Spleen (tissue), 11 donors: ENCODE measurements around the gene CMTM4. TPM values are rescaled to one million over a fixed set of nuclear protein-coding genes. Genes with fewer than 3 reads are reported as not detected.

ENCODE experiments used
- DNase-seq: peaks from one replicate; pipeline ENCODE4 v3.0.0-alpha.2; 2020
- H3K27ac ChIP-seq, 8 donors: fragments of 200-600 bp; sonication (generic) in 7 of 8; 1 replicate in 4 of 8; 2 replicates in 4 of 8; pipeline versions ENCODE4 v1.5.0 to v1.8.0; 2016 to 2021; ENCODE audit warnings: inconsistent platforms in 4 of 8, mild to moderate bottlenecking in 4 of 8, moderate library complexity in 1 of 8
- H3K27me3 ChIP-seq, 7 donors: fragments of 200-600 bp; sonication (generic) in 6 of 7; replicated peaks in 1 of 7; 1 replicate in 4 of 7; 2 replicates in 3 of 7; pipeline versions ENCODE4 v1.5.0 to v1.8.0; 2016 to 2021; ENCODE audit warnings: inconsistent platforms in 3 of 7, mild to moderate bottlenecking in 1 of 7
- H3K36me3 ChIP-seq, 6 donors: fragments of 200-600 bp; sonication (generic) in 5 of 6; 1 replicate in 4 of 6; 2 replicates in 2 of 6; pipeline versions ENCODE4 v1.5.0 to v1.8.0; 2016 to 2021; ENCODE audit warnings: inconsistent platforms in 2 of 6
- H3K4me1 ChIP-seq, 6 donors: fragments of 200-600 bp; sonication (generic) in 5 of 6; 1 replicate in 3 of 6; 2 replicates in 3 of 6; pipeline versions ENCODE4 v1.5.0 to v1.8.0; 2016 to 2021; ENCODE audit warnings: inconsistent platforms in 3 of 6
- H3K4me3 ChIP-seq, 8 donors: fragments of 200-600 bp; sonication (generic) in 7 of 8; 1 replicate in 4 of 8; 2 replicates in 4 of 8; pipeline versions ENCODE4 v1.5.0 to v1.8.0; 2016 to 2021; ENCODE audit warnings: inconsistent platforms in 4 of 8, mild to moderate bottlenecking in 4 of 8, moderate library complexity in 2 of 8
- H3K9me3 ChIP-seq, 8 donors: fragments of 200-600 bp; sonication (generic) in 7 of 8; 1 replicate in 4 of 8; 2 replicates in 4 of 8; pipeline versions ENCODE4 v1.5.0 to v1.8.0; 2016 to 2021; ENCODE audit warnings: inconsistent platforms in 4 of 8
- CTCF ChIP-seq, 11 experiments: fragments of 200-600 bp in 7 of 11; fragments of 450-650 bp in 4 of 11; sonication (generic) in 4 of 11; IDR thresholded peaks in 8 of 11; conservative IDR thresholded peaks in 3 of 11; 1 replicate in 7 of 11; 2 replicates in 4 of 11; pipeline versions ENCODE4 v1.4.0 to v1.8.0; 2016 to 2021; ENCODE audit warnings: antibody characterized with exemption in 11 of 11, inconsistent platforms in 4 of 11, mild to moderate bottlenecking in 1 of 11
- POLR2A ChIP-seq, 3 donors: fragments of 450-650 bp; IDR thresholded peaks; one replicate each; pipeline ENCODE4 v1.5.1; 2017; ENCODE audit warnings: antibody characterized with exemption in 3 of 3, mild to moderate bottlenecking in 1 of 3
- POLR2AphosphoS5 ChIP-seq, 3 donors: sonication (generic); formaldehyde crosslinking; IDR thresholded peaks; one replicate each; pipeline ENCODE4 v1.5.1; 2017; ENCODE audit warnings: antibody characterized with exemption in 3 of 3
- WGBS, 5 donors: extraction: QIAGEN DNeasy Blood & Tissue Kit in 3 of 5; methylation state at CpG; one replicate each; pipeline versions ENCODE4 v1.1.5 to v1.1.7; 2013 to 2018; 5-methylcytosine and 5-hydroxymethylcytosine counted together
- intact Hi-C: fragments of 100-400 bp; cut with DNase I; formaldehyde crosslinking; loops from one replicate; pipeline ENCODE4 v1.15.0; 2023; ENCODE audit warnings: low total_unique reads
- polyA plus RNA-seq, 3 donors: library from polyadenylated mRNA; stranded (reverse); fragments of 200-250 nt; gene quantifications; one replicate each; pipeline ENCODE4 v1.2.1, GENCODE V29; 2013
- total RNA-seq, 7 donors: library from RNA; depleted of rRNA in 3 of 7; stranded (reverse); fragments of >200 nt in 3 of 7; fragmentation: NEBNext Ultra II Directional in 4 of 7; extraction: Animal tissue kit (Norgen Biotek cat#: 25700) in 4 of 7; gene quantifications; one replicate each; pipeline versions ENCODE4 v1.1.0 to v1.2.1, GENCODE V29; 2016 to 2021
- donor health status: healthy with polysubstance abuse.
- donor health status: DM: no; HTN: no; CAD: no; lungs with moderate emphysema.
- donor health status: DM: no; HTN: no; CAD: no.
- donor health status: Bipolar disorder and iron deficiency.
- donor health status: healthy.
- donor health status: DM: no; HTN: no; CAD: no.
- donor health status: DM: yes; HTN: yes; CAD: no.

CMTM4 gene
- total and polyA plus RNA-seq, 10 donors = 0.70 to 10.2 (median 5.7) TPM

DNA sequence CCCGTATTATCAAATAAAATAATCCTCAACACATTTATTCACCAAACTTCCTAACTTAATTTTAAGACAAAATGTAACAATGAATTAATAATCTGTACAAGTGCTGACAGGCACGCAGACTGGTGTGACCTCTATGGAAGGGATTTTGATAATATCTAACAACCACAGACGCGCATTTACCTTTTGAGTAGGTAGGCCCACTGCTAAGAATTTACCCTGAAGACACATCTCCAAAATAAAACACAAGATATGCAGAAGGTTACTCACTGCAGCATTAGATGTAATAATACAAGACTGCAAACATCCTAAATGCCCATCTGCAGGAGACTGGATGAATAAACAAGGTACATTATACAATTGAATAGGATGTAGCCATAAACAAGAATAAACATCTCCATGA, 22.7 kb upstream of the CMTM4 start:
- intact Hi-C loops = no loop called here
- no peak overlapping the region for H3K27ac ChIP-seq
- no peak overlapping the region for H3K4me3 ChIP-seq
- H3K4me1 ChIP-seq = peaks cover 0 to 9% (median 0%) of the 10 kb centered on the region in 6 donors
- H3K9me3 ChIP-seq = no peaks in the 10 kb centered on the region
- H3K27me3 ChIP-seq = no peaks in the 10 kb centered on the region
- TF ChIP-seq CTCF (IDR thresholded peaks at IDR 0.05 in 8 of 11, conservative IDR thresholded peaks at IDR 0.05 in 3 of 11) = no peak
- no peak for TF ChIP-seq POLR2A (IDR thresholded peaks at IDR 0.05)
- no peak for TF ChIP-seq POLR2AphosphoS5 (IDR thresholded peaks at IDR 0.05)
- WGBS, 5 donors = 93 to 99% (median 97%) methylated on average over 4 of the region's 4 CpGs
- H3K36me3 ChIP-seq = peaks cover 0 to 67% (median 26%) of the 10 kb centered on the region in 6 donors
- no peak for DNase-seq

DNA sequence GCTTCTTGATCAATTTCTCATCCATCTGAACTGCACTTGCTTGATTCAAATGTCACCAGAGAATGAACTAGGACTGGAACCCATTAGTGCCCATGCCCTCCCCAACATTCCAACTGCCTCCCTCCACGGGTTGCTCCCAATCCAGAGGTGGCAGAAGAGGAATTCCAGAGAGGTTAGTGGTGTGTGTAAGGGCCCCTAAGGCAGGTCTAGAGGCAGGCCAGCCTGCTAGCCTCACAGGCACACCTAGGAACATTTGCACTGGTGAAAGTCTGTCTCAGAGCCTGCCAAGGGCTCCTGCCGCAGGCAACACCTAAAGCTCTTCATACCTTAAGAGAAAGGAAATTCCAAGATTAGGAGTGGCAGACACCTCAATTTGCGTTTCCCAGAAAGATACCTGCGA, 21.2 kb upstream of the CMTM4 start:
- H3K36me3 ChIP-seq = peaks cover 0 to 53% (median 12%) of the 10 kb centered on the region in 6 donors

GRCh38 chr16:66717112-66717675, 20.7 kb upstream of the CMTM4 start:
- H3K27ac ChIP-seq = no peak overlapping the region
- 57 to 74% (median 63%) methylated on average over 12 of the region's 12 CpGs for WGBS, 5 donors
- TF ChIP-seq POLR2AphosphoS5 (IDR thresholded peaks at IDR 0.05) (peak in 2 of 3 donors; percentile 48 to 63), POLR2A (IDR thresholded peaks at IDR 0.05) (no peak), CTCF (IDR thresholded peaks at IDR 0.05 in 8 of 11, conservative IDR thresholded peaks at IDR 0.05 in 3 of 11) (peak in 9 of 11 experiments; percentile 9 to 69 (median 52))
- peaks cover 0 to 47% (median 7%) of the 10 kb centered on the region in 6 donors for H3K36me3 ChIP-seq
- no peaks in the 10 kb centered on the region for H3K27me3 ChIP-seq
- no peaks in the 10 kb centered on the region for H3K9me3 ChIP-seq
- H3K4me1 ChIP-seq = peaks cover 0 to 9% (median 0%) of the 10 kb centered on the region in 6 donors
- intact Hi-C loops = no loop called here
- no peak for DNase-seq
- no peak overlapping the region for H3K4me3 ChIP-seq

More for the DNA sequence above, 21.2 kb upstream of the CMTM4 start:
- Histone ChIP-seq H3K4me1 (peaks cover 0 to 9% (median 0%) of the 10 kb centered on the region in 6 donors), H3K4me3 (no peak overlapping the region), H3K9me3 (no peaks in the 10 kb centered on the region), H3K27me3 (no peaks in the 10 kb centered on the region), H3K27ac (no peak overlapping the region)
- intact Hi-C loops = no loop called here
- WGBS, 5 donors = 88 to 94% (median 89%) methylated on average over 4 of the region's 4 CpGs
- DNase-seq = no peak
- TF ChIP-seq POLR2A (IDR thresholded peaks at IDR 0.05) (no peak), POLR2AphosphoS5 (IDR thresholded peaks at IDR 0.05) (no peak), CTCF (IDR thresholded peaks at IDR 0.05 in 8 of 11, conservative IDR thresholded peaks at IDR 0.05 in 3 of 11) (no peak)

DNA sequence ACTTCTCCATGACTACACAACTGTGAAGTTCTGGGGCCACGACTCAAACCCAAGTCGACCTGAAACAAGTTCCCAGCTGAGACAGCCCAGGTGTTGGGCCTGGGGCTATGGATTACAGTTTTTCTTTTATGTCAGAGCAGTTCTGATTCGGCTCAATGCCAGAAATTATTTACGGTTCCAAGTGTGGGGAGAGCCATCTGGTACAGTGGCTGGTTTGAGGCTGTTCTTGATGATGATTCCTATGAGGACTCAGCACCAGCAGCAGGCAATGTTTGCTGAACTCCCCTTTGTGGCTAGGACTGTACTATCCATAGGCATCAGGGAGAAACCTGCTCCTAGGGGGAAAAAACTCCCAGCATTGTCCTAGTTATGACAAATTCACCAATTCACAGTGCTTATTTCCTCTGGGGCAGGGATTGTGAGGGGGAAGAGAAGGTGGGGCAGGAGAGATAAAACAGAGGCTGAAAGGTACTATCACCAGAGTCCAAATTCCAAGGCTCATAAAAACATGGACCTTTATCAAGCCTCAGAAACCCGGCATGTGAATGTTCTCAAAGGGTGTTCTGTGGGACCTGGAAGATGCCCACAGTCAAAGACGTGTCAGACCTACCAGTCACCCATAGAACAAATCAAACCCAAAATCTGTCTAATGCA, 18.2 kb upstream of the CMTM4 start:
- WGBS, 5 donors = 76 to 87% (median 80%) methylated on average over 6 of the region's 6 CpGs
- Histone ChIP-seq H3K4me1 (peaks cover 0 to 13% (median 0%) of the 10 kb centered on the region in 6 donors), H3K27me3 (no peaks in the 10 kb centered on the region), H3K9me3 (peaks cover 0 to 9% (median 0%) of the 10 kb centered on the region in 8 donors), H3K27ac (no peak overlapping the region), H3K36me3 (peaks cover 0 to 23% (median 2%) of the 10 kb centered on the region in 6 donors), H3K4me3 (no peak overlapping the region)
- TF ChIP-seq POLR2A (IDR thresholded peaks at IDR 0.05) = no peak
- TF ChIP-seq CTCF (IDR thresholded peaks at IDR 0.05 in 8 of 11, conservative IDR thresholded peaks at IDR 0.05 in 3 of 11) = no peak
- no peak for TF ChIP-seq POLR2AphosphoS5 (IDR thresholded peaks at IDR 0.05)
- intact Hi-C loops = no loop called here
- DNase-seq = no peak
